HEK293 (cell line): ENCODE measurements around the gene GRIN2A.

Source experiments
- CTCF ChIA-PET: fragments of 350-600 bp; formaldehyde crosslinking; extraction: SDS; loops from one replicate; lab custom pipeline; 2021; ENCODE audit warnings: antibody characterized with exemption; lab: Yijun Ruan, JAX
- POLR2A ChIA-PET: fragments of 300-600 bp; formaldehyde crosslinking; extraction: SDS; loops from one replicate; lab custom pipeline; 2020; ENCODE audit warnings: antibody characterized with exemption, inconsistent platforms; lab: Yijun Ruan, JAX
- H3K27ac ChIP-seq: fragments of 200-500 bp; sonication (Bioruptor generic); 2 replicates; pipeline ENCODE4 v1.5.1; 2014; ENCODE audit warnings: low read depth, low read length, control low read depth, inconsistent platforms; ENCODE audit errors: extremely low read depth
- H3K36me3 ChIP-seq, 2 experiments: fragments of 200-500 bp in 1 of 2; sonication (Bioruptor generic) in 1 of 2; 1 replicate in 1 of 2; 2 replicates in 1 of 2; pipeline ENCODE4 v1.5.1; 2014 to 2017; ENCODE audit warnings: inconsistent platforms in 2 of 2, low read length in 2 of 2; ENCODE audit not compliant: control insufficient read depth in 2 of 2, insufficient read depth in 1 of 2
- H3K4me1 ChIP-seq: fragments of 200-500 bp; sonication (Bioruptor generic); 2 replicates; pipeline ENCODE4 v1.5.1; 2014; ENCODE audit warnings: mild to moderate bottlenecking, low read length, inconsistent platforms; ENCODE audit not compliant: control insufficient read depth, insufficient read depth
- H3K4me3 ChIP-seq: 2 replicates; pipeline ENCODE4 v1.5.1; 2011; ENCODE audit warnings: low read depth, mild to moderate bottlenecking, control low read depth, low read length, moderate library complexity
- H3K9me3 ChIP-seq: fragments of 200-500 bp; sonication (Bioruptor generic); 2 replicates; pipeline ENCODE4 v1.5.1; 2014; ENCODE audit warnings: low read depth, low read length, inconsistent platforms; ENCODE audit not compliant: control insufficient read depth, insufficient read depth
- FEZF1 ChIP-seq: fragments of 450-650 bp; formaldehyde crosslinking; IDR thresholded peaks from 2 replicates; pipeline ENCODE4 v1.5.1; 2016; ENCODE audit warnings: missing biosample characterization, missing genetic modification characterization
- MYNN ChIP-seq: fragments of 450-650 bp; formaldehyde crosslinking; IDR thresholded peaks from 2 replicates; pipeline ENCODE4 v1.5.1; 2016; ENCODE audit warnings: missing biosample characterization, missing genetic modification characterization, borderline replicate concordance
- OVOL3 ChIP-seq: fragments of 450-650 bp; formaldehyde crosslinking; IDR thresholded peaks from 2 replicates; pipeline ENCODE4 v1.5.1; 2016; ENCODE audit warnings: missing biosample characterization, missing genetic modification characterization
- SP3 ChIP-seq: fragments of 450-650 bp; formaldehyde crosslinking; IDR thresholded peaks from 2 replicates; pipeline ENCODE4 v1.5.1; 2016; ENCODE audit warnings: missing biosample characterization, missing genetic modification characterization
- WT1 ChIP-seq: fragments of 450-650 bp; formaldehyde crosslinking; IDR thresholded peaks from 2 replicates; pipeline ENCODE4 v1.5.1; 2016; ENCODE audit warnings: missing biosample characterization, missing genetic modification characterization
- ZBTB17 ChIP-seq: fragments of 450-650 bp; formaldehyde crosslinking; IDR thresholded peaks from 2 replicates; pipeline ENCODE4 v1.5.1; 2016; ENCODE audit warnings: missing biosample characterization, missing genetic modification characterization
- ZEB2 ChIP-seq: fragments of 450-650 bp; formaldehyde crosslinking; IDR thresholded peaks from 2 replicates; pipeline ENCODE4 v1.5.1; 2016; ENCODE audit warnings: missing biosample characterization, missing genetic modification characterization
- ZFP41 ChIP-seq: fragments of 450-650 bp; formaldehyde crosslinking; IDR thresholded peaks from 2 replicates; pipeline ENCODE4 v1.5.1; 2016; ENCODE audit warnings: missing biosample characterization, missing genetic modification characterization, borderline replicate concordance
- ZNF175 ChIP-seq: fragments of 450-650 bp; formaldehyde crosslinking; IDR thresholded peaks from 2 replicates; pipeline ENCODE4 v1.5.1; 2016; ENCODE audit warnings: missing biosample characterization, missing genetic modification characterization
- ZNF202 ChIP-seq: fragments of 450-650 bp; formaldehyde crosslinking; IDR thresholded peaks from 2 replicates; pipeline ENCODE4 v1.5.1; 2016; ENCODE audit warnings: missing biosample characterization, missing genetic modification characterization, borderline replicate concordance
- ZNF23 ChIP-seq: fragments of 450-650 bp; formaldehyde crosslinking; IDR thresholded peaks from 2 replicates; pipeline ENCODE4 v1.5.1; 2016; ENCODE audit warnings: missing biosample characterization, missing genetic modification characterization, borderline replicate concordance
- ZNF26 ChIP-seq: fragments of 450-650 bp; formaldehyde crosslinking; IDR thresholded peaks from 2 replicates; pipeline ENCODE4 v1.5.1; 2016; ENCODE audit warnings: missing biosample characterization, missing genetic modification characterization
- ZNF266 ChIP-seq: fragments of 450-650 bp; formaldehyde crosslinking; IDR thresholded peaks from 2 replicates; pipeline ENCODE4 v1.5.1; 2016; ENCODE audit warnings: missing biosample characterization, missing genetic modification characterization, low read depth
- ZNF302 ChIP-seq: fragments of 450-650 bp; formaldehyde crosslinking; IDR thresholded peaks from 2 replicates; pipeline ENCODE4 v1.5.1; 2016; ENCODE audit warnings: missing biosample characterization, missing genetic modification characterization, low read depth
- ZNF311 ChIP-seq: fragments of 450-650 bp; formaldehyde crosslinking; IDR thresholded peaks from 2 replicates; pipeline ENCODE4 v1.5.1; 2017; ENCODE audit warnings: missing biosample characterization, missing genetic modification characterization, borderline replicate concordance
- ZNF555 ChIP-seq: fragments of 450-650 bp; formaldehyde crosslinking; conservative IDR thresholded peaks from 2 replicates; pipeline ENCODE4 v1.5.1; 2017; ENCODE audit warnings: missing biosample characterization, mild to moderate bottlenecking, missing genetic modification characterization, inconsistent platforms
- ZNF585B ChIP-seq: fragments of 450-650 bp; formaldehyde crosslinking; IDR thresholded peaks from 2 replicates; pipeline ENCODE4 v1.5.1; 2016; ENCODE audit warnings: missing biosample characterization, missing genetic modification characterization
- ZNF624 ChIP-seq: fragments of 450-650 bp; formaldehyde crosslinking; IDR thresholded peaks from 2 replicates; pipeline ENCODE4 v1.5.1; 2017; ENCODE audit warnings: missing biosample characterization, missing genetic modification characterization
- ZNF626 ChIP-seq: fragments of 450-650 bp; sonication (Bioruptor Pico); formaldehyde crosslinking; IDR thresholded peaks from 2 replicates; pipeline ENCODE4 v1.5.1; 2018; ENCODE audit warnings: missing biosample characterization, missing genetic modification characterization, inconsistent platforms
- ZNF629 ChIP-seq: fragments of 450-650 bp; formaldehyde crosslinking; IDR thresholded peaks from 2 replicates; pipeline ENCODE4 v1.5.1; 2017; ENCODE audit warnings: missing biosample characterization, missing genetic modification characterization
- ZNF660 ChIP-seq: fragments of 450-650 bp; IDR thresholded peaks from 2 replicates; pipeline ENCODE4 v1.5.1; 2018; ENCODE audit warnings: missing biosample characterization, mild to moderate bottlenecking, missing genetic modification characterization
- ZNF677 ChIP-seq: fragments of 450-650 bp; IDR thresholded peaks from 2 replicates; pipeline ENCODE4 v1.5.0; 2018; ENCODE audit warnings: missing biosample characterization, mild to moderate bottlenecking, missing genetic modification characterization, moderate library complexity
- ZNF707 ChIP-seq: fragments of 450-650 bp; formaldehyde crosslinking; IDR thresholded peaks from 2 replicates; pipeline ENCODE4 v1.5.1; 2016; ENCODE audit warnings: missing biosample characterization, missing genetic modification characterization
- ZNF776 ChIP-seq: fragments of 450-650 bp; formaldehyde crosslinking; IDR thresholded peaks from 2 replicates; pipeline ENCODE4 v1.5.0; 2017; ENCODE audit warnings: missing biosample characterization, missing genetic modification characterization, borderline replicate concordance
- ZNF792 ChIP-seq: fragments of 450-650 bp; formaldehyde crosslinking; IDR thresholded peaks from 2 replicates; pipeline ENCODE4 v1.5.1; 2016; ENCODE audit warnings: missing biosample characterization, missing genetic modification characterization
- ZSCAN23 ChIP-seq: fragments of 450-650 bp; formaldehyde crosslinking; IDR thresholded peaks from 2 replicates; pipeline ENCODE4 v1.5.1; 2016; ENCODE audit warnings: missing biosample characterization, missing genetic modification characterization
- ZSCAN4 ChIP-seq: fragments of 450-650 bp; formaldehyde crosslinking; IDR thresholded peaks from 2 replicates; pipeline ENCODE4 v1.5.1; 2017; ENCODE audit warnings: missing biosample characterization, missing genetic modification characterization
- TF ChIP-seq, protein P1 (sequence below): fragments of 450-650 bp; formaldehyde crosslinking; IDR thresholded peaks from 2 replicates; pipeline ENCODE4 v1.5.1; 2016; ENCODE audit warnings: missing biosample characterization, missing genetic modification characterization
- TF ChIP-seq, protein P2 (sequence below): fragments of 450-650 bp; formaldehyde crosslinking; IDR thresholded peaks from 2 replicates; pipeline ENCODE4 v1.5.1; 2017; ENCODE audit warnings: missing biosample characterization, missing genetic modification characterization

The GRIN2A gene

GRCh38 chr16:10098991-10099390 is 83.2 kb downstream of the GRIN2A start:
- POLR2A ChIA-PET: no interaction called here
- Histone ChIP-seq H3K4me3 (no peak overlapping the region), H3K36me3 (no peaks in the 10 kb centered on the region), H3K27ac (no peak overlapping the region), H3K9me3 (no peaks in the 10 kb centered on the region), H3K4me1 (no peaks in the 10 kb centered on the region)
- CTCF ChIA-PET: no interaction called here
- TF ChIP-seq ZNF624 (tag by site-specific recombination) (no peak), ZNF707 (no peak), ZNF792 (tag by site-specific recombination) (no peak), ZNF26 (tag by site-specific recombination) (no peak), SP3 (tag by site-specific recombination) (no peak), ZNF626 (tag by site-specific recombination) (no peak), MYNN (tag by site-specific recombination) (no peak), ZSCAN4 (tag by site-specific recombination) (no peak), ZNF175 (tag by site-specific recombination) (no peak), ZNF311 (no peak), ZFP41 (no peak)

GRCh38 chr16:10097271-10097670 is 85.0 kb downstream of the GRIN2A start:
- Histone ChIP-seq H3K27ac (no peak overlapping the region), H3K36me3 (no peaks in the 10 kb centered on the region), H3K4me3 (no peak overlapping the region), H3K9me3 (no peaks in the 10 kb centered on the region), H3K4me1 (no peaks in the 10 kb centered on the region)
- ChIA-PET CTCF (no interaction called here), POLR2A (no interaction called here)
- TF ChIP-seq, protein P1, sequence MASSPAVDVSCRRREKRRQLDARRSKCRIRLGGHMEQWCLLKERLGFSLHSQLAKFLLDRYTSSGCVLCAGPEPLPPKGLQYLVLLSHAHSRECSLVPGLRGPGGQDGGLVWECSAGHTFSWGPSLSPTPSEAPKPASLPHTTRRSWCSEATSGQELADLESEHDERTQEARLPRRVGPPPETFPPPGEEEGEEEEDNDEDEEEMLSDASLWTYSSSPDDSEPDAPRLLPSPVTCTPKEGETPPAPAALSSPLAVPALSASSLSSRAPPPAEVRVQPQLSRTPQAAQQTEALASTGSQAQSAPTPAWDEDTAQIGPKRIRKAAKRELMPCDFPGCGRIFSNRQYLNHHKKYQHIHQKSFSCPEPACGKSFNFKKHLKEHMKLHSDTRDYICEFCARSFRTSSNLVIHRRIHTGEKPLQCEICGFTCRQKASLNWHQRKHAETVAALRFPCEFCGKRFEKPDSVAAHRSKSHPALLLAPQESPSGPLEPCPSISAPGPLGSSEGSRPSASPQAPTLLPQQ (tag by site-specific recombination): no peak
- no peak for TF ChIP-seq ZNF302 (tag by site-specific recombination)
- TF ChIP-seq FEZF1: no peak
- no peak for TF ChIP-seq ZEB2 (tag by site-specific recombination)

- H3K9me3 ChIP-seq: no peaks in the 10 kb centered on the region
- no peak overlapping the region for H3K27ac ChIP-seq
- no peaks in the 10 kb centered on the region for H3K4me1 ChIP-seq
- ChIA-PET POLR2A (no interaction called here), CTCF (interaction anchor here (0.7 to 1.0 kb wide), 2 partner anchors 10 to 15 kb away, joined by 3 read pairs; no protein-coding TSS in a partner anchor)
- no peaks in the 10 kb centered on the region for H3K36me3 ChIP-seq
- H3K4me3 ChIP-seq: no peak overlapping the region
- no peak for TF ChIP-seq ZNF677 (tag by site-specific recombination)
- no peak for TF ChIP-seq ZNF202 (tag by site-specific recombination)
- no peak for TF ChIP-seq WT1 (tag by site-specific recombination)
- TF ChIP-seq ZBTB17 (tag by site-specific recombination): no peak
- TF ChIP-seq ZNF660: no peak
- TF ChIP-seq OVOL3 (tag by site-specific recombination): no peak
- no peak for TF ChIP-seq ZNF629
- no peak for TF ChIP-seq ZSCAN23 (tag by site-specific recombination)
- no peak for TF ChIP-seq ZNF555 (tag by site-specific recombination)
- no peak for TF ChIP-seq ZNF23 (tag by site-specific recombination)
- TF ChIP-seq, protein P2, sequence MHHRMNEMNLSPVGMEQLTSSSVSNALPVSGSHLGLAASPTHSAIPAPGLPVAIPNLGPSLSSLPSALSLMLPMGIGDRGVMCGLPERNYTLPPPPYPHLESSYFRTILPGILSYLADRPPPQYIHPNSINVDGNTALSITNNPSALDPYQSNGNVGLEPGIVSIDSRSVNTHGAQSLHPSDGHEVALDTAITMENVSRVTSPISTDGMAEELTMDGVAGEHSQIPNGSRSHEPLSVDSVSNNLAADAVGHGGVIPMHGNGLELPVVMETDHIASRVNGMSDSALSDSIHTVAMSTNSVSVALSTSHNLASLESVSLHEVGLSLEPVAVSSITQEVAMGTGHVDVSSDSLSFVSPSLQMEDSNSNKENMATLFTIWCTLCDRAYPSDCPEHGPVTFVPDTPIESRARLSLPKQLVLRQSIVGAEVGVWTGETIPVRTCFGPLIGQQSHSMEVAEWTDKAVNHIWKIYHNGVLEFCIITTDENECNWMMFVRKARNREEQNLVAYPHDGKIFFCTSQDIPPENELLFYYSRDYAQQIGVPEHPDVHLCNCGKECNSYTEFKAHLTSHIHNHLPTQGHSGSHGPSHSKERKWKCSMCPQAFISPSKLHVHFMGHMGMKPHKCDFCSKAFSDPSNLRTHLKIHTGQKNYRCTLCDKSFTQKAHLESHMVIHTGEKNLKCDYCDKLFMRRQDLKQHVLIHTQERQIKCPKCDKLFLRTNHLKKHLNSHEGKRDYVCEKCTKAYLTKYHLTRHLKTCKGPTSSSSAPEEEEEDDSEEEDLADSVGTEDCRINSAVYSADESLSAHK (tag by site-specific recombination): no peak
- no peak for TF ChIP-seq ZNF585B (tag by site-specific recombination)
- no peak for TF ChIP-seq ZNF776 (tag by site-specific recombination)
- TF ChIP-seq ZNF266: no peak
These were observed 88.7 kb downstream of the GRIN2A start for GRCh38 chr16:10093576-10093975.
